HEK293 (cell line): ENCODE data around the gene FOXN4.

Source experiments
- CTCF ChIA-PET: fragments of 350-600 bp; formaldehyde crosslinking; extraction: SDS; loops from one replicate; lab custom pipeline; 2021; ENCODE audit warnings: antibody characterized with exemption; lab: Yijun Ruan, JAX
- POLR2A ChIA-PET: fragments of 300-600 bp; formaldehyde crosslinking; extraction: SDS; loops from one replicate; lab custom pipeline; 2020; ENCODE audit warnings: antibody characterized with exemption, inconsistent platforms; lab: Yijun Ruan, JAX
- H3K27ac ChIP-seq: fragments of 200-500 bp; sonication (Bioruptor generic); 2 replicates; pipeline ENCODE4 v1.5.1; 2014; ENCODE audit warnings: low read depth, low read length, control low read depth, inconsistent platforms; ENCODE audit errors: extremely low read depth
- H3K36me3 ChIP-seq, 2 experiments: fragments of 200-500 bp in 1 of 2; sonication (Bioruptor generic) in 1 of 2; 1 replicate in 1 of 2; 2 replicates in 1 of 2; pipeline ENCODE4 v1.5.1; 2014 to 2017; ENCODE audit warnings: inconsistent platforms in 2 of 2, low read length in 2 of 2; ENCODE audit not compliant: control insufficient read depth in 2 of 2, insufficient read depth in 1 of 2
- H3K4me1 ChIP-seq: fragments of 200-500 bp; sonication (Bioruptor generic); 2 replicates; pipeline ENCODE4 v1.5.1; 2014; ENCODE audit warnings: mild to moderate bottlenecking, low read length, inconsistent platforms; ENCODE audit not compliant: control insufficient read depth, insufficient read depth
- H3K4me3 ChIP-seq: 2 replicates; pipeline ENCODE4 v1.5.1; 2011; ENCODE audit warnings: low read depth, mild to moderate bottlenecking, control low read depth, low read length, moderate library complexity
- H3K9me3 ChIP-seq: fragments of 200-500 bp; sonication (Bioruptor generic); 2 replicates; pipeline ENCODE4 v1.5.1; 2014; ENCODE audit warnings: low read depth, low read length, inconsistent platforms; ENCODE audit not compliant: control insufficient read depth, insufficient read depth
- CTCF ChIP-seq: fragments of 450-650 bp; formaldehyde crosslinking; IDR thresholded peaks from 2 replicates; pipeline ENCODE4 v1.5.1; 2016; ENCODE audit warnings: missing biosample characterization, missing genetic modification characterization
- GLI4 ChIP-seq: fragments of 450-650 bp; formaldehyde crosslinking; IDR thresholded peaks from 2 replicates; pipeline ENCODE4 v1.5.1; 2016; ENCODE audit warnings: missing biosample characterization, missing genetic modification characterization
- KLF16 ChIP-seq: fragments of 450-650 bp; formaldehyde crosslinking; IDR thresholded peaks from 2 replicates; pipeline ENCODE4 v1.5.1; 2017; ENCODE audit warnings: missing biosample characterization, missing genetic modification characterization
- PATZ1 ChIP-seq: fragments of 450-650 bp; formaldehyde crosslinking; IDR thresholded peaks from 2 replicates; pipeline ENCODE4 v1.5.1; 2016; ENCODE audit warnings: missing biosample characterization, missing genetic modification characterization
- RBAK ChIP-seq: fragments of 450-650 bp; formaldehyde crosslinking; IDR thresholded peaks from 2 replicates; pipeline ENCODE4 v1.5.1; 2016; ENCODE audit warnings: missing biosample characterization, missing genetic modification characterization
- REST ChIP-seq: fragments of 450-650 bp; formaldehyde crosslinking; IDR thresholded peaks from 2 replicates; pipeline ENCODE4 v1.5.1; 2016; ENCODE audit warnings: missing biosample characterization, missing genetic modification characterization
- SP3 ChIP-seq: fragments of 450-650 bp; formaldehyde crosslinking; IDR thresholded peaks from 2 replicates; pipeline ENCODE4 v1.5.1; 2016; ENCODE audit warnings: missing biosample characterization, missing genetic modification characterization
- TCF7L2 ChIP-seq: IDR thresholded peaks from 2 replicates; pipeline ENCODE4 v1.6.1; 2011; ENCODE audit warnings: low read depth, mild to moderate bottlenecking, inconsistent platforms, low read length, moderate library complexity, borderline replicate concordance
- ZBTB11 ChIP-seq: fragments of 450-650 bp; formaldehyde crosslinking; conservative IDR thresholded peaks from 2 replicates; pipeline ENCODE4 v1.5.1; 2016; ENCODE audit warnings: low read depth, missing biosample characterization, missing genetic modification characterization
- ZBTB26 ChIP-seq: fragments of 450-650 bp; formaldehyde crosslinking; optimal IDR thresholded peaks from 2 replicates; pipeline ENCODE3; 2016; ENCODE audit warnings: missing biosample characterization, mild to moderate bottlenecking, missing genetic modification characterization
- ZBTB44 ChIP-seq: fragments of 450-650 bp; IDR thresholded peaks from 2 replicates; pipeline ENCODE4 v1.5.1; 2018; ENCODE audit warnings: missing biosample characterization, mild to moderate bottlenecking, missing genetic modification characterization
- ZBTB48 ChIP-seq: fragments of 450-650 bp; formaldehyde crosslinking; IDR thresholded peaks from 2 replicates; pipeline ENCODE4 v1.5.1; 2016; ENCODE audit warnings: missing biosample characterization, missing genetic modification characterization
- ZBTB8A ChIP-seq: fragments of 450-650 bp; formaldehyde crosslinking; IDR thresholded peaks from 2 replicates; pipeline ENCODE4 v1.5.1; 2016; ENCODE audit warnings: missing biosample characterization, missing genetic modification characterization
- ZNF155 ChIP-seq: fragments of 450-650 bp; formaldehyde crosslinking; IDR thresholded peaks from 2 replicates; pipeline ENCODE4 v1.5.1; 2016; ENCODE audit warnings: missing biosample characterization, missing genetic modification characterization
- ZNF184 ChIP-seq: fragments of 450-650 bp; IDR thresholded peaks from 2 replicates; pipeline ENCODE4 v1.5.1; 2018; ENCODE audit warnings: missing biosample characterization, mild to moderate bottlenecking, missing genetic modification characterization
- ZNF19 ChIP-seq: fragments of 450-650 bp; formaldehyde crosslinking; IDR thresholded peaks from 2 replicates; pipeline ENCODE4; 2016; ENCODE audit warnings: missing biosample characterization, missing genetic modification characterization, low read depth
- ZNF416 ChIP-seq: fragments of 450-650 bp; formaldehyde crosslinking; IDR thresholded peaks from 2 replicates; pipeline ENCODE4 v1.5.1; 2016; ENCODE audit warnings: missing biosample characterization, missing genetic modification characterization
- ZNF488 ChIP-seq: fragments of 450-650 bp; formaldehyde crosslinking; IDR thresholded peaks from 2 replicates; pipeline ENCODE4 v1.5.1; 2016; ENCODE audit warnings: missing biosample characterization, missing genetic modification characterization
- ZNF600 ChIP-seq: fragments of 450-650 bp; formaldehyde crosslinking; IDR thresholded peaks from 2 replicates; pipeline ENCODE4 v1.5.1; 2016; ENCODE audit warnings: missing biosample characterization, missing genetic modification characterization
- ZNF701 ChIP-seq: fragments of 450-650 bp; formaldehyde crosslinking; IDR thresholded peaks from 2 replicates; pipeline ENCODE4 v1.5.1; 2016; ENCODE audit warnings: missing biosample characterization, missing genetic modification characterization
- ZNF792 ChIP-seq: fragments of 450-650 bp; formaldehyde crosslinking; IDR thresholded peaks from 2 replicates; pipeline ENCODE4 v1.5.1; 2016; ENCODE audit warnings: missing biosample characterization, missing genetic modification characterization

Gene FOXN4

GRCh38 chr12:109308534-109309380, at the start of gene FOXN4:
FOXN4 (minus strand) TSS chr12:109309284; CDS start chr12:109308321, 963 bp downstream.
- Histone ChIP-seq H3K36me3 (no peaks in the 10 kb centered on the region), H3K27ac (peak within 1 kb of the TSS; percentile 62; the same call in 1 of the 2 replicates), H3K4me3 (peak within 1 kb of the TSS; percentile 52), H3K4me1 (peaks cover 18% of the 10 kb centered on the region), H3K9me3 (no peaks in the 10 kb centered on the region)
- POLR2A ChIA-PET = interaction anchor here (0.6 to 1.0 kb wide), 4 partner anchors 28 to 419 kb away, joined by 3 read pairs; partner anchors contain the start of gene KCTD10
- CTCF ChIA-PET = interaction anchor here (0.8 to 1.4 kb wide), 3 partner anchors 78 to 197 kb away, joined by 3 read pairs; no protein-coding TSS in a partner anchor
- TF ChIP-seq ZNF600 (tag by site-specific recombination) (peak; percentile 21), RBAK (tag by site-specific recombination) (no peak), CTCF (0 out of 2 replicates have a peak, but pooled peaks have one; percentile 14), ZNF19 (tag by site-specific recombination) (no peak), ZBTB11 (tag by site-specific recombination) (no peak), ZBTB8A (tag by site-specific recombination) (peak; percentile 19; the same call in 1 of the 2 replicates), ZNF416 (tag by site-specific recombination) (no peak), ZBTB44 (tag by site-specific recombination) (peak; percentile 12; the same call in 1 of the 2 replicates), ZBTB48 (tag by site-specific recombination) (peak; percentile 50; the same call in 1 of the 2 replicates), REST (tag by site-specific recombination) (peak; percentile 95), PATZ1 (tag by site-specific recombination) (peak; percentile 64; the same call in 1 of the 2 replicates), KLF16 (tag by site-specific recombination) (0 out of 2 replicates have a peak, but pooled peaks have one; percentile 11), TCF7L2 (no peak), ZNF701 (no peak), ZNF488 (tag by site-specific recombination) (no peak), ZBTB26 (tag by site-specific recombination) (peak; percentile 38), ZNF155 (tag by site-specific recombination) (no peak), ZNF792 (tag by site-specific recombination) (no peak), ZNF184 (tag by site-specific recombination) (no peak), GLI4 (tag by site-specific recombination) (no peak), SP3 (tag by site-specific recombination) (no peak)
